ENCODE results near the gene RPS8. TPM values are rescaled to one million over a fixed set of nuclear protein-coding genes. Genes with fewer than 3 reads are reported as not detected.
A peak's percentile ranks its signal among the peaks of the same experiment; 100 is the strongest.

Gene RPS8
- total RNA-seq, 1 experiment from 2014 or later, result 2,296 TPM

DNA sequence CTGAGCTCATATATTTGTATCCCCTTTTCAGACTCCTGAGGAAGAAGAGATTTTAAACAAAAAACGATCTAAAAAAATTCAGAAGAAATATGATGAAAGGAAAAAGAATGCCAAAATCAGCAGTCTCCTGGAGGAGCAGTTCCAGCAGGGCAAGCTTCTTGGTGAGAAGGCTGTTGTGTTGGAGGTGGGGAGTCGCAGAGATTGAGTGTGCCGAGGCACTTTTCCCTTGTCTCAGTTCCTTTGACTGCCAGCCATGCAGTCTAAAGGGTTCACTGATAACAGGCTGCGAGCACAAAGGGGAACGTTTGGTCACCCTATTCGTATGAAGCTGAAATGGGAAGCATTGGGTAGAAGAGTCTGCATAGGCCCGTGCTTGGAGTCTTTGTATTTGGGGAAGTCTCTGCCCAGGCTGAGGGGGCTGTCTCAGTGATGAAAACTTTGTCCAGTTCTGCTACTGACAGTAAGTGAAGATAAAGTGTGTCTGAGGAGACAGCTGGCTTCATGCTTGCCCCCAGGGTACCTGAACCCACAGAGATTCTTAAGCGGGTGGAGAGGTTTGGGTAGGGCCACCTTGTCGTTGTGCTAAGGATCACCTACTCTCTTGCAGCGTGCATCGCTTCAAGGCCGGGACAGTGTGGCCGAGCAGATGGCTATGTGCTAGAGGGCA is 2.8 kb downstream of the RPS8 start:
- peak overlapping the region; percentile 99; the same call in 1 of the 2 replicates for H3K4me2 ChIP-seq (ENCODE audit: low read length)
- no peaks in the 10 kb centered on the region for H3K9me2 ChIP-seq (ENCODE audit: insufficient read depth)
- H3K9ac ChIP-seq (ENCODE audit: low read length), result no peak overlapping the region
- no peak overlapping the region for H2AFZ ChIP-seq (ENCODE audit: low read depth, low read length, poor library complexity, severe bottlenecking)
- H4K20me1 ChIP-seq (ENCODE audit: insufficient read depth), result peaks cover 18% of the 10 kb centered on the region; the same call in 1 of the 2 replicates
- DNase-seq (ENCODE audit: low read depth, low spot score) (no peak), ATAC-seq (no peak)
- peaks cover 10 to 24% of the 10 kb centered on the region in 2 experiments for H3K4me1 ChIP-seq (ENCODE audit: control insufficient read depth in 1 of 2, insufficient read depth in 2 of 2, low read length in 2 of 2)
- no peaks in the 10 kb centered on the region for H3K9me3 ChIP-seq (ENCODE audit: control insufficient read depth in 1 of 2, insufficient read depth in 1 of 2, low read depth in 1 of 2, low read length in 2 of 2)
- no peaks in the 10 kb centered on the region for H3K27me3 ChIP-seq (ENCODE audit: insufficient read depth, low read length)
- H3K27ac ChIP-seq (ENCODE audit: low read depth, low read length), result peak overlapping the region; percentile 86
- CTCF ChIA-PET, result no interaction called here
- RAD21 ChIA-PET (ENCODE audit: low non-redundant PET in 1 of 2, low total read pairs in 2 of 2, uncharacterized antibody in 2 of 2, unreplicated experiment in 2 of 2), result no interaction called here
- no peak for TF ChIP-seq CBX3 (IDR thresholded peaks at IDR 0.05; ENCODE audit: low read depth)
- no peak for TF ChIP-seq SIN3A (IDR thresholded peaks at IDR 0.05; ENCODE audit: low read depth)
- TF ChIP-seq YY1 (IDR thresholded peaks at IDR 0.05; ENCODE audit: extremely low read depth, insufficient replicate concordance, low read depth, low read length), result no peak
- TF ChIP-seq FOSL1 (IDR thresholded peaks at IDR 0.05; ENCODE audit: low read depth), result no peak
- TF ChIP-seq, protein P1, sequence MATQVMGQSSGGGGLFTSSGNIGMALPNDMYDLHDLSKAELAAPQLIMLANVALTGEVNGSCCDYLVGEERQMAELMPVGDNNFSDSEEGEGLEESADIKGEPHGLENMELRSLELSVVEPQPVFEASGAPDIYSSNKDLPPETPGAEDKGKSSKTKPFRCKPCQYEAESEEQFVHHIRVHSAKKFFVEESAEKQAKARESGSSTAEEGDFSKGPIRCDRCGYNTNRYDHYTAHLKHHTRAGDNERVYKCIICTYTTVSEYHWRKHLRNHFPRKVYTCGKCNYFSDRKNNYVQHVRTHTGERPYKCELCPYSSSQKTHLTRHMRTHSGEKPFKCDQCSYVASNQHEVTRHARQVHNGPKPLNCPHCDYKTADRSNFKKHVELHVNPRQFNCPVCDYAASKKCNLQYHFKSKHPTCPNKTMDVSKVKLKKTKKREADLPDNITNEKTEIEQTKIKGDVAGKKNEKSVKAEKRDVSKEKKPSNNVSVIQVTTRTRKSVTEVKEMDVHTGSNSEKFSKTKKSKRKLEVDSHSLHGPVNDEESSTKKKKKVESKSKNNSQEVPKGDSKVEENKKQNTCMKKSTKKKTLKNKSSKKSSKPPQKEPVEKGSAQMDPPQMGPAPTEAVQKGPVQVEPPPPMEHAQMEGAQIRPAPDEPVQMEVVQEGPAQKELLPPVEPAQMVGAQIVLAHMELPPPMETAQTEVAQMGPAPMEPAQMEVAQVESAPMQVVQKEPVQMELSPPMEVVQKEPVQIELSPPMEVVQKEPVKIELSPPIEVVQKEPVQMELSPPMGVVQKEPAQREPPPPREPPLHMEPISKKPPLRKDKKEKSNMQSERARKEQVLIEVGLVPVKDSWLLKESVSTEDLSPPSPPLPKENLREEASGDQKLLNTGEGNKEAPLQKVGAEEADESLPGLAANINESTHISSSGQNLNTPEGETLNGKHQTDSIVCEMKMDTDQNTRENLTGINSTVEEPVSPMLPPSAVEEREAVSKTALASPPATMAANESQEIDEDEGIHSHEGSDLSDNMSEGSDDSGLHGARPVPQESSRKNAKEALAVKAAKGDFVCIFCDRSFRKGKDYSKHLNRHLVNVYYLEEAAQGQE (IDR thresholded peaks at IDR 0.05; ENCODE audit: low read depth), result no peak
- TF ChIP-seq ZFX (IDR thresholded peaks at IDR 0.05), result no peak
- TF ChIP-seq, protein P2, sequence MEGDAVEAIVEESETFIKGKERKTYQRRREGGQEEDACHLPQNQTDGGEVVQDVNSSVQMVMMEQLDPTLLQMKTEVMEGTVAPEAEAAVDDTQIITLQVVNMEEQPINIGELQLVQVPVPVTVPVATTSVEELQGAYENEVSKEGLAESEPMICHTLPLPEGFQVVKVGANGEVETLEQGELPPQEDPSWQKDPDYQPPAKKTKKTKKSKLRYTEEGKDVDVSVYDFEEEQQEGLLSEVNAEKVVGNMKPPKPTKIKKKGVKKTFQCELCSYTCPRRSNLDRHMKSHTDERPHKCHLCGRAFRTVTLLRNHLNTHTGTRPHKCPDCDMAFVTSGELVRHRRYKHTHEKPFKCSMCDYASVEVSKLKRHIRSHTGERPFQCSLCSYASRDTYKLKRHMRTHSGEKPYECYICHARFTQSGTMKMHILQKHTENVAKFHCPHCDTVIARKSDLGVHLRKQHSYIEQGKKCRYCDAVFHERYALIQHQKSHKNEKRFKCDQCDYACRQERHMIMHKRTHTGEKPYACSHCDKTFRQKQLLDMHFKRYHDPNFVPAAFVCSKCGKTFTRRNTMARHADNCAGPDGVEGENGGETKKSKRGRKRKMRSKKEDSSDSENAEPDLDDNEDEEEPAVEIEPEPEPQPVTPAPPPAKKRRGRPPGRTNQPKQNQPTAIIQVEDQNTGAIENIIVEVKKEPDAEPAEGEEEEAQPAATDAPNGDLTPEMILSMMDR (IDR thresholded peaks at IDR 0.05 in 2 of 3, conservative IDR thresholded peaks at IDR 0.05 in 1 of 3; ENCODE audit: borderline replicate concordance in 1 of 3, insufficient read depth in 1 of 3, low read depth in 2 of 3, low read length in 2 of 3), result no peak
- TF ChIP-seq ELF1 (IDR thresholded peaks at IDR 0.05; ENCODE audit: borderline replicate concordance, low read depth), result no peak
- TF ChIP-seq POLR2A (IDR thresholded peaks at IDR 0.05; ENCODE audit: borderline replicate concordance, extremely low read depth, insufficient read depth, insufficient read length), result no peak
- TF ChIP-seq, protein P3, sequence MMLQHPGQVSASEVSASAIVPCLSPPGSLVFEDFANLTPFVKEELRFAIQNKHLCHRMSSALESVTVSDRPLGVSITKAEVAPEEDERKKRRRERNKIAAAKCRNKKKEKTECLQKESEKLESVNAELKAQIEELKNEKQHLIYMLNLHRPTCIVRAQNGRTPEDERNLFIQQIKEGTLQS (IDR thresholded peaks at IDR 0.05), result no peak
- no peak for TF ChIP-seq CEBPB (IDR thresholded peaks at IDR 0.05; ENCODE audit: low read depth)
- TF ChIP-seq, protein P4, sequence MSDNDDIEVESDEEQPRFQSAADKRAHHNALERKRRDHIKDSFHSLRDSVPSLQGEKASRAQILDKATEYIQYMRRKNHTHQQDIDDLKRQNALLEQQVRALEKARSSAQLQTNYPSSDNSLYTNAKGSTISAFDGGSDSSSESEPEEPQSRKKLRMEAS (IDR thresholded peaks at IDR 0.05), result no peak
- intact Hi-C loops (cut with micrococcal nuclease), result no loop called here
- POLR2A ChIA-PET, result interaction anchor here (1.0 kb wide), 1 partner anchor 11 kb away, joined by 4 read pairs; no protein-coding TSS in a partner anchor
- no peak overlapping the region for H3K4me3 ChIP-seq (replicated peaks in 1 of 2; ENCODE audit: low read depth in 1 of 2, low read length in 2 of 2)
- H3K79me2 ChIP-seq (ENCODE audit: insufficient read depth, low read length), result peaks cover 43% of the 10 kb centered on the region
- BruUV-seq (replicated peaks), result no TSS peak
- peaks cover 28 to 49% of the 10 kb centered on the region in 2 experiments for H3K36me3 ChIP-seq (ENCODE audit: control insufficient read depth in 1 of 2, insufficient read depth in 2 of 2, low read length in 2 of 2)

Data from HCT116 (cell line).